Brain microvascular endothelial cell (primary cell): ENCODE measurements around the gene PICK1.

Experiments used
- DNase-seq: peaks from one replicate; pipeline ENCODE4 v3.0.0-alpha.2; 2020
- H3K27ac ChIP-seq: fragments of 250-450 bp; sonication (Bioruptor Pico); 2 replicates; pipeline ENCODE4 v1.5.1; 2020; ENCODE audit warnings: mild to moderate bottlenecking, moderate library complexity
- H3K27me3 ChIP-seq: fragments of 250-450 bp; sonication (Bioruptor Pico); replicated peaks from 2 replicates; pipeline ENCODE4 v1.5.1; 2020; ENCODE audit warnings: mild to moderate bottlenecking
- H3K36me3 ChIP-seq: fragments of 250-450 bp; sonication (Bioruptor Pico); replicated peaks from 2 replicates; pipeline ENCODE4 v1.5.1; 2020; ENCODE audit warnings: mild to moderate bottlenecking
- H3K4me3 ChIP-seq: 2 replicates; pipeline ENCODE4 v1.5.1; 2011; ENCODE audit warnings: low read depth, mild to moderate bottlenecking, control low read depth, low read length, moderate library complexity
- CTCF ChIP-seq: IDR thresholded peaks from 2 replicates; pipeline ENCODE4 v1.5.1; 2011; ENCODE audit warnings: low read depth, mild to moderate bottlenecking, moderate library complexity, low read length, control low read depth, inconsistent platforms; ENCODE audit errors: missing control alignments
- in situ Hi-C: cut with HindIII; loops from 2 replicates; pipeline ENCODE4 v1.10.0; 2017; ENCODE audit warnings: low sequenced_read_pairs, low pct_ligation_motif_present

Gene PICK1

GRCh38 chr22:38025514-38025913 lies 31.7 kb upstream of the PICK1 start:
- H3K36me3 ChIP-seq, result no peaks in the 10 kb centered on the region
- TF ChIP-seq CTCF, result no peak
- no peaks in the 10 kb centered on the region for H3K27me3 ChIP-seq
- in situ Hi-C loops, result no loop called here
- DNase-seq, result no peak
- H3K27ac ChIP-seq, result no peak overlapping the region
- H3K4me3 ChIP-seq, result no peak overlapping the region

- no peak overlapping the region for H3K4me3 ChIP-seq
- H3K27ac ChIP-seq, result no peak overlapping the region
- in situ Hi-C loops, result no loop called here
- TF ChIP-seq CTCF, result no peak
- no peaks in the 10 kb centered on the region for H3K27me3 ChIP-seq
- H3K36me3 ChIP-seq, result no peaks in the 10 kb centered on the region
- no peak for DNase-seq
Measured at GRCh38 chr22:38026130-38027111, 30.8 kb upstream of the PICK1 start.

- H3K27me3 ChIP-seq, result no peaks in the 10 kb centered on the region
- H3K4me3 ChIP-seq, result no peak overlapping the region
- no peak for TF ChIP-seq CTCF
- no peak overlapping the region for H3K27ac ChIP-seq
- H3K36me3 ChIP-seq, result no peaks in the 10 kb centered on the region
- in situ Hi-C loops, result no loop called here
- DNase-seq, result no peak
Measured at GRCh38 chr22:38027487-38027886, 29.7 kb upstream of the PICK1 start.

- in situ Hi-C loops, result no loop called here
- no peak for DNase-seq
Measured at GRCh38 chr22:38028344-38029130, 28.7 kb upstream of the PICK1 start.

GRCh38 chr22:38029370-38029769 lies 27.8 kb upstream of the PICK1 start:
- Histone ChIP-seq H3K36me3 (no peaks in the 10 kb centered on the region), H3K4me3 (no peak overlapping the region), H3K27ac (no peak overlapping the region), H3K27me3 (no peaks in the 10 kb centered on the region)
- in situ Hi-C loops, result no loop called here
- TF ChIP-seq CTCF, result no peak
- DNase-seq, result no peak

More at GRCh38 chr22:38028344-38029130, 28.7 kb upstream of the PICK1 start:
- Histone ChIP-seq H3K27me3 (no peaks in the 10 kb centered on the region), H3K4me3 (no peak overlapping the region), H3K27ac (no peak overlapping the region), H3K36me3 (no peaks in the 10 kb centered on the region)
- no peak for TF ChIP-seq CTCF
